Neuronal stem cell (in vitro differentiated cells): ENCODE measurements around the gene ATG4B.

Source experiments
- DNase-seq: peaks from one replicate; pipeline ENCODE4 v3.0.0-alpha.2; 2013; ENCODE audit warnings: low spot score
- H2AFZ ChIP-seq: one replicate; pipeline ENCODE4 v1.6.1; 2013; ENCODE audit warnings: mild to moderate bottlenecking, low read length, inconsistent platforms
- H2AK5ac ChIP-seq: 2 replicates; pipeline ENCODE4 v1.6.1; 2013; ENCODE audit warnings: low read depth, mild to moderate bottlenecking, inconsistent platforms, low read length, moderate library complexity, mixed read lengths
- H2BK120ac ChIP-seq: 2 replicates; pipeline ENCODE4 v1.6.1; 2013; ENCODE audit warnings: low read depth, mild to moderate bottlenecking, inconsistent platforms, low read length, moderate library complexity, mixed read lengths
- H2BK12ac ChIP-seq: one replicate; pipeline ENCODE4 v1.6.1; 2013; ENCODE audit warnings: low read length, inconsistent platforms
- H2BK15ac ChIP-seq: 2 replicates; pipeline ENCODE4 v1.6.1; 2013; ENCODE audit warnings: mild to moderate bottlenecking, low read length, inconsistent platforms, mixed read lengths
- H2BK5ac ChIP-seq: one replicate; pipeline ENCODE4 v1.6.1; 2013; ENCODE audit warnings: inconsistent platforms, mild to moderate bottlenecking, low read length, moderate library complexity
- H3K14ac ChIP-seq: one replicate; pipeline ENCODE4 v1.6.1; 2013; ENCODE audit warnings: low read length, inconsistent platforms
- H3K18ac ChIP-seq: 2 replicates; pipeline ENCODE4 v1.6.1; 2013; ENCODE audit warnings: low read length, inconsistent platforms
- H3K23ac ChIP-seq: 2 replicates; pipeline ENCODE4 v1.6.1; 2013; ENCODE audit warnings: low read depth, mild to moderate bottlenecking, mixed read lengths, low read length, inconsistent platforms; ENCODE audit not compliant: poor library complexity
- H3K27ac ChIP-seq: replicated peaks from 3 replicates; pipeline ENCODE4 v1.5.1; 2013; ENCODE audit warnings: low read length, inconsistent platforms
- H3K27me3 ChIP-seq, 3 experiments: 2 replicates each; pipeline ENCODE4 v1.6.1; 2013; ENCODE audit warnings: low read length in 3 of 3, mild to moderate bottlenecking in 2 of 3, inconsistent platforms in 1 of 3, low read depth in 1 of 3, mixed read lengths in 1 of 3, moderate library complexity in 1 of 3; ENCODE audit not compliant: control insufficient read depth in 3 of 3, insufficient read depth in 3 of 3
- H3K36me3 ChIP-seq, 2 donors: replicated peaks in 1 of 2; 2 replicates each; pipeline ENCODE4 v1.6.1; 2013; ENCODE audit warnings: low read length in 2 of 2; ENCODE audit not compliant: control insufficient read depth in 2 of 2, insufficient read depth in 2 of 2
- H3K4ac ChIP-seq: 2 replicates; pipeline ENCODE4 v1.6.1; 2013; ENCODE audit warnings: inconsistent platforms, mild to moderate bottlenecking, low read length, moderate library complexity
- H3K4me1 ChIP-seq, 2 donors: 1 replicate in 1 of 2; 2 replicates in 1 of 2; pipeline ENCODE4 v1.6.1; 2013; ENCODE audit warnings: low read length in 2 of 2, low read depth in 1 of 2; ENCODE audit not compliant: control insufficient read depth in 2 of 2, insufficient read depth in 1 of 2
- H3K4me2 ChIP-seq: one replicate; pipeline ENCODE4 v1.6.1; 2013; ENCODE audit warnings: mild to moderate bottlenecking, low read length, inconsistent platforms; ENCODE audit not compliant: insufficient read depth, poor library complexity, severe bottlenecking
- H3K4me3 ChIP-seq, 2 donors: 2 replicates each; pipeline ENCODE4 v1.5.1; 2013; ENCODE audit warnings: low read length in 2 of 2, mild to moderate bottlenecking in 2 of 2, inconsistent platforms in 1 of 2, moderate library complexity in 1 of 2
- H3K79me1 ChIP-seq: one replicate; pipeline ENCODE4 v1.6.1; 2013; ENCODE audit warnings: low read depth, mild to moderate bottlenecking, inconsistent platforms, low read length, moderate library complexity
- H3K9ac ChIP-seq: one replicate; pipeline ENCODE4 v1.6.1; 2013; ENCODE audit warnings: mild to moderate bottlenecking, low read depth, low read length, inconsistent platforms; ENCODE audit not compliant: poor library complexity
- H3K9me3 ChIP-seq, 2 donors: replicated peaks in 1 of 2; 2 replicates each; pipeline versions ENCODE3 to v1.6.1; 2013; ENCODE audit warnings: low read length in 2 of 2, mild to moderate bottlenecking in 2 of 2, inconsistent platforms in 1 of 2, low read depth in 1 of 2, mixed read lengths in 1 of 2, moderate library complexity in 1 of 2; ENCODE audit not compliant: control insufficient read depth in 2 of 2, insufficient read depth in 1 of 2
- H4K8ac ChIP-seq: one replicate; pipeline ENCODE4 v1.6.1; 2013; ENCODE audit warnings: low read depth, mild to moderate bottlenecking, inconsistent platforms, low read length, moderate library complexity
- H4K91ac ChIP-seq: one replicate; pipeline ENCODE4 v1.6.1; 2013; ENCODE audit warnings: low read length, low read depth, mild to moderate bottlenecking, inconsistent platforms; ENCODE audit not compliant: poor library complexity
- WGBS, 2 donors: extraction: QIAGEN DNeasy Blood & Tissue Kit; methylation state at CpG; one replicate each; pipeline ENCODE4 v1.1.7; 2013; ENCODE audit warnings: missing lambda C conversion rate in 2 of 2, mixed read lengths in 1 of 2; ENCODE audit not compliant: insufficient read length in 2 of 2, insufficient replicate concordance in 1 of 2; ENCODE audit errors: extremely low coverage in 2 of 2; 5-methylcytosine and 5-hydroxymethylcytosine counted together

Gene ATG4B

DNA sequence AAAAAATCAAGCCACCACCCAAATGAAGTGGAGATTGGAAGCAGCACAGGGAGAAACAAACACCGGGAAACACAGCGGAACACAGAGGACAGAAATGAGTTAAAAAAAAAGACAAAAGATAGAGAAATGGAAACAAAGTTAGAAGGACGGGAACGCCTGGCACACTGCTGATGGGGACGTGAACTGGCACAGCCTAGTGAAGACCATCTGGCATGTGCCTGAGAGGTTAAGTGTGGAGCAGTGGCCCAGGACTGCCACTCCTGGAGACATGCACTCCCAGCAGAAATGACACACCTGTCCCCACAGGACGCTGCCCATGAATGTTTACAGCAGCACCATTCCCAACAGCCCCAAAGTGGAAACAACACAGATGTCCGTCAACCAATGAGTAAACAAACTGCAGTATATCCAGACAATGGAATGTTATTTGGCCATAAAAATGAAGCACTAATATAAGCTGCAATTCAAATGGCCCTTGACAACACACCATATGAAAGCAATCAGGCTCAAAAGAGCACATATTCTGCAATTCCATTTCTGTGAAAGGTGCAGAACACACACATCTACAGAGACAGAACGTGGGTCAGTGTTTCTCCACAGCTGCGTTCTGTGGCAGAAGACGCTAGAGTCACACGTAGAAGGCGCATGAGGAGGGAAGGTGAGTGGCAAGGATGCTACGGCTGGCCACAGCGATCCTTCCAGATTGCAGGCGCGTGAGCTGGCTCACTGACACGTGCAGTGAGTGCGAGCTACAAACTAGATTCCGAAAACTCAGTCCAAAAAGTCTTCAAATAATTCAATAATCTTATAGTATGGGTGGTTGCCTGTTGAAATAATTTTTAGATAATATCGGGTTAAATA, 25.1 kb upstream of the ATG4B start:
- WGBS, 2 donors, result no CpG with 5 or more reads among the region's 20 CpGs
- Histone ChIP-seq H3K4me1 (peaks cover 0 to 4% of the 10 kb centered on the region in 2 donors), H2AFZ (no peak overlapping the region), H3K18ac (no peak overlapping the region), H3K23ac (no peak overlapping the region), H2AK5ac (no peak overlapping the region), H2BK120ac (no peak overlapping the region), H3K79me1 (peaks cover 11% of the 10 kb centered on the region), H3K4me2 (no peak overlapping the region), H2BK5ac (no peak overlapping the region), H3K4ac (no peak overlapping the region), H3K14ac (no peak overlapping the region), H3K36me3 (peaks cover 0 to 20% of the 10 kb centered on the region in 2 donors), H3K4me3 (no peak overlapping the region), H3K27ac (no peak overlapping the region), H3K9ac (peak overlapping the region; percentile 13), H2BK15ac (no peak overlapping the region), H3K9me3 (no peaks in the 10 kb centered on the region), H3K27me3 (no peaks in the 10 kb centered on the region), H2BK12ac (no peak overlapping the region), H4K91ac (peak overlapping the region; percentile 38), H4K8ac (no peak overlapping the region)
- no peak for DNase-seq

GRCh38 chr2:241613017-241613780, 24.3 kb upstream of the ATG4B start:
- Histone ChIP-seq H3K36me3 (peaks cover 0 to 25% of the 10 kb centered on the region in 2 donors), H3K4me3 (no peak overlapping the region), H3K23ac (no peak overlapping the region), H2BK12ac (no peak overlapping the region), H3K4ac (no peak overlapping the region), H3K18ac (no peak overlapping the region), H3K4me1 (peaks cover 0 to 6% of the 10 kb centered on the region in 2 donors), H4K91ac (no peak overlapping the region), H3K27ac (no peak overlapping the region), H2BK5ac (no peak overlapping the region), H3K9ac (no peak overlapping the region), H3K14ac (no peak overlapping the region), H2AK5ac (no peak overlapping the region), H4K8ac (no peak overlapping the region), H3K79me1 (peaks cover 10% of the 10 kb centered on the region), H3K9me3 (no peaks in the 10 kb centered on the region), H2BK120ac (no peak overlapping the region), H2AFZ (no peak overlapping the region), H2BK15ac (no peak overlapping the region), H3K27me3 (no peaks in the 10 kb centered on the region), H3K4me2 (no peak overlapping the region)
- no CpG with 5 or more reads among the region's 15 CpGs for WGBS, 2 donors
- no peak for DNase-seq

DNA sequence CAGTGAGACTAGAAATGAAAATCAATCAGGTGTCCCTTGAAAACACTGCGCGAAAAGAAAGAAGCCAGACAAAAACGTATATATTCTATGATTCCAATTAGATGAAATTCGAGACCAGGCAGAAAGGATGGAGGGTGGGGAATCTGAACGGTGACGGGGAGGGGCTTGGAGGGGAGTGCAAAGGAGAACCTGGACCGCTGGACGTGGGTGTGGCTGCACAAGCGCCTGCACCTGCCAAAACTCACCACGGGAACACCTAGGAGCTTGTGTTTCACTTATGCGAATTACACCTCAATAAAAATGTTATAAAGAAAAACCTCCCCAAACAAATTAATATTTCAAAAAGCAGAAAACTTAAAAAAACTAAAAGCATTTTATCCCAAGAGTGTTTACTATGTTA, 22.5 kb upstream of the ATG4B start:
- DNase-seq, result no peak
- H3K14ac ChIP-seq, result no peak overlapping the region
- no peak overlapping the region for H2BK120ac ChIP-seq
- H4K8ac ChIP-seq, result no peak overlapping the region
- no peak overlapping the region for H3K27ac ChIP-seq
- WGBS, 2 donors, result no CpG with 5 or more reads among the region's 11 CpGs
- H3K23ac ChIP-seq, result no peak overlapping the region
- H2AFZ ChIP-seq, result no peak overlapping the region
- no peak overlapping the region for H3K9ac ChIP-seq
- no peaks in the 10 kb centered on the region for H3K9me3 ChIP-seq
- H3K27me3 ChIP-seq, result no peaks in the 10 kb centered on the region
- no peak overlapping the region for H2BK12ac ChIP-seq
- H4K91ac ChIP-seq, result no peak overlapping the region
- H3K4me2 ChIP-seq, result no peak overlapping the region
- H3K18ac ChIP-seq, result no peak overlapping the region
- no peak overlapping the region for H2AK5ac ChIP-seq
- H2BK15ac ChIP-seq, result no peak overlapping the region
- H2BK5ac ChIP-seq, result no peak overlapping the region
- H3K36me3 ChIP-seq, result peaks cover 0 to 23% of the 10 kb centered on the region in 2 donors
- H3K4me1 ChIP-seq, result peaks cover 0 to 4% of the 10 kb centered on the region in 2 donors
- H3K4ac ChIP-seq, result no peak overlapping the region
- no peak overlapping the region for H3K4me3 ChIP-seq
- H3K79me1 ChIP-seq, result peaks cover 6% of the 10 kb centered on the region

GRCh38 chr2:241615522-241616052, 21.9 kb upstream of the ATG4B start:
- H3K27me3 ChIP-seq, result no peaks in the 10 kb centered on the region

More at GRCh38 chr2:241615522-241616052, 21.9 kb upstream of the ATG4B start:
- no peak overlapping the region for H2BK120ac ChIP-seq
- H3K9ac ChIP-seq, result no peak overlapping the region
- no CpG with 5 or more reads among the region's 16 CpGs for WGBS, 2 donors
- H3K18ac ChIP-seq, result no peak overlapping the region
- H3K4ac ChIP-seq, result no peak overlapping the region
- peaks cover 6% of the 10 kb centered on the region for H3K79me1 ChIP-seq
- no peak overlapping the region for H3K27ac ChIP-seq
- no peak overlapping the region for H2BK15ac ChIP-seq
- H2BK5ac ChIP-seq, result peak overlapping the region; percentile 85
- H3K9me3 ChIP-seq, result peaks cover 0 to 3% of the 10 kb centered on the region in 2 donors
- H3K4me3 ChIP-seq, result no peak overlapping the region
- no peak overlapping the region for H3K4me2 ChIP-seq
- H3K23ac ChIP-seq, result no peak overlapping the region
- H2BK12ac ChIP-seq, result no peak overlapping the region
- H2AFZ ChIP-seq, result no peak overlapping the region
- DNase-seq, result no peak
- H3K14ac ChIP-seq, result no peak overlapping the region
- peaks cover 0 to 3% of the 10 kb centered on the region in 2 donors for H3K4me1 ChIP-seq
- no peak overlapping the region for H4K8ac ChIP-seq
- H3K36me3 ChIP-seq, result peaks cover 0 to 27% of the 10 kb centered on the region in 2 donors
- H2AK5ac ChIP-seq, result peak overlapping the region; percentile 21
- H4K91ac ChIP-seq, result no peak overlapping the region
